ENCODE results near the gene AFF3.
A peak's percentile ranks its signal among the peaks of the same experiment; 100 is the strongest.

Gene AFF3

DNA sequence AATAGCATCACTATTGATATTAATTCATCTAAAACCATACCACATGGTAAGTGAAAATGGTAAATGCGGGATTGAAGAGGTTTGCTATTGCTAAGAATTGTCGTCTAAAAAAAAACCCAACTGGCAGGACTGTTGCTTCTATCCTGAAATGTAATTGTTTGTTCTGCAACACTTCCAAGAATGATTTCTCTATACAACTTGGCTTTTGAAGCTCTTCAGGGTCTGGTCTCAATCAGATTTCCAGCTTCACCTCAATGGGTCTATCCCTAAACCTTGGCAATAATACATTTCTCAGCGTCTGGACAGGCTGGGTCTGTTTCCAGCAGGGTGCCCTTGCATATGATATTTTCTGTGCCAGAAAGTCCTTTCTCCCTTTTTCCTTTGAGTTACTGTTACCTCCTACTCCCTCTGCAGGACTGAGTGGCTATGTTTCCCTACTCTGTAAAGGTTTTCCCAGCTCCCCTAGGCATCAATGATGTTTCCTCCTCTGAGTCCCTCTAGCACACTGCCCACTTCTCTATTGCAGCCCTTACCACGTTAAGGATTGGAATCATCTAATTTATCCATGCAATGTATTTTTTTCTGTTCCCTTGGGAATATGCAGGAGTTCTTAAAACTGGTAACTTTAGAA, 534.4 kb downstream of the AFF3 start:
- no peak for DNase-seq (ENCODE audit: low read depth, low spot score)

DNA sequence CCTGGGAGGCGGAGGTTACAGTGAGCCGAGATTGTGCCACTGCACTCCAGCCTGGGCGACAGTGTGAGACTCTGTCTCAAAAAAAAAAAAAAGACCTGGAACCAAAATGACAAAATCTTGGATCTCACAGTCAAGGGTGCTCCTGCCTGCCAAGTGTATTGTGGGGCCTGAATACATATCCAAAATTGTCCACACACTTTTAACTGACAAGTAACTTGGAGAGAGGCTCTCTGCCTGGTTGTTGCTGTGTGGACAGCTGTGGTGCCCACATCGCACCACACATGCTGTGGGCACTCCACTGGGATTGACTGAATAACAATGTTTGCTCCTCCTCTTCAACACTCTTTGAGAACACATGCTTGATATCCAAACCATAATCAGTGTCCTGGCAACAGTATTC, 534.9 kb downstream of the AFF3 start:
- no peak for DNase-seq (ENCODE audit: low read depth, low spot score)

- DNase-seq (ENCODE audit: low read depth, low spot score): no peak
Measured at GRCh38 chr2:99605036-99605435, 537.4 kb downstream of the AFF3 start.

DNA sequence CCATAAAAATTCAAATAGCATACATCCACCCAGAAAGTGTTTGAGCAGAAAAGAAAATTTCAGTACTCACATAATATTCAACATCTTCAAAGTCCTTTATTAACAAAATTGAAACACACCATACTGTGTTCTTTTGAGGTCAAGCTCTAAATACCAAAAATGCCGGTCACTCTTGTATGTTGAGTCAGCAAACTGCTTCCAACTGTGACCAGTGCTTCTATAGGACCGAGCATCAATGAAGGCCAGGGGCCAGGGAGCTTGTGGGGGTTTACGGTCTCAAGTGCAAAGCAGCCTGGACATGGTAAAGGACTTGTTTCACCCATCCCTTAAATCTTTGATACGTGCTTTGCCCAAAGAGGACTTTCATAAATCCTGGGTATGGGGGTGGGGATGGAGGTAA, 539.9 kb downstream of the AFF3 start:
- no peak for DNase-seq (ENCODE audit: low read depth, low spot score)

GRCh38 chr2:99600981-99601651, 541.3 kb downstream of the AFF3 start:
- DNase-seq (ENCODE audit: low read depth, low spot score): no peak

DNA sequence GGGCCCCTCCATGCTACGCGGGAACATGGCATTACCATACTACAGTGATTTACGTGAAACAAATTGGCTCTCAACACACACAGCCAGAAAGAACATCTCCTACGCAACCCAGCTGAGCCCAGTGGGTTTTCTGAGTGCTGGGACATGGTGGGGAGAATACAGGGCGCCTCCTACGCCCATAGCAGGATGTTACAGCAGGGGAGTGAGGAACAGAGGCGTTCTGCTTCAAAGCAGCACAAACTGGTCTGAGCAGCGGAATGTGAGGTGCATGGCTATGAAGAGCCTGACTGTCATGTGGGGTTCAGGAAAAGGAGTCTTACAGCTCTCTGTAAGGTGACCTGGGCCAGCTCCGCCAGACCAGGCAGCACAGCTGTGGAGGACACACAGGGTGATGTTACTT, 543.9 kb downstream of the AFF3 start:
- no peak for DNase-seq (ENCODE audit: low read depth, low spot score)

GRCh38 chr2:99597616-99598015, 544.8 kb downstream of the AFF3 start:
- no peak for DNase-seq (ENCODE audit: low read depth, low spot score)

- DNase-seq (ENCODE audit: low read depth, low spot score): no peak
Measured at GRCh38 chr2:99595373-99595772, 547.0 kb downstream of the AFF3 start.

DNA sequence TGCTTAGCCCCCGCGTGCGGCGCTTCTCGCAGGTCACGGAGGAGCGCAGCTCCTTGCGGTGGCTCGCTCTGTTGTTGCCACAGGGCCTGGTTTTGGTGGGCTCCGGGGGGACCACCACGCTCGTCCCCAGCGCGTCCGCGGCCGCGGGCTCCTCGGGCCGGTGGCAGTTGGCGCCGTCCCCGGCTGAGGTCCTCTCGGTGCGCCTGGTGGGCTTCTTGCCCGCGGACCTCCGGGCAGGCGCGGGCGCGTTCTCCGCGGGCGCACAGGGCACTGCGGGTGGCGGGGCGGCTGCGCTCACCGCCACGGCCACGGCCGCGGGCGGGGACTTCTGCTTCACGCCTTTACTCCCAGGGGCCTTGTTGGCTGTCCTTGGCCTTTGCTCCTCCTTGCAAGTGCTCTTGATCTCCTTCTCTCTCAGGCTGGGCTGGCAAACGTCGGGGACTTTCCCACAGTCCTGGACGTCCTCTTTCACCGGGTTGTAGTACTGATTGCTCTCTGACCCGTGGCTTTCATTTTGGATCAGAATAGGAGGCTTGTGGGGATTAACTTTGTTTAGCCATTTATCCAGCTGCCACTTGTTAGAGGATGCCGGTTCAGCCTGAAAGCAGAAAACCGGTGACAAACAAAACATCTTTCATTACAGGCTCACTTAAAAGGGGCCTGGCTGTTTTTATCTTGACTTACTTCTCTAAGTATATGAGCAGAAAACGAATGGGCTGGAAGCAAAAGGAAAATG, 548.5 kb downstream of the AFF3 start:
- no peak for DNase-seq (ENCODE audit: low read depth, low spot score)

DNA sequence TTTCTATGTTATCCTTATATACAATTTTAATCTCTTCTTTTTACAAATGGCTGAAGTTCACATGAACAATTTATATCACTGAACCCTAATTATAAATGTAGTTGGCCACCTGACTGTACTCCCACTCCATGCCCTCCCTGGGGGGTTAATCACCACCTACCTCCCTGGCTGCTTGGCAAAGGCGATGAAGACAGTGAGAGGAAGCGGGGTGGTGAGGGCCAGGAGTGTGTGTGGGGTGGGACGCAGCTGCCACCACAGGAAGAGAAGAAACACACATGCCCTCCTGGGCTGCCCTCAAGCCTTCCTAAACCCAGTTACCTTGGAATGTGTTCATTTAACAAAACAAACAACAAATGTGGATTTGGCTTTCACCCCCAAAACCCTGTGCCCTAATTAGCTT, 565.6 kb downstream of the AFF3 start:
- no peak for DNase-seq (ENCODE audit: low read depth, low spot score)

DNA sequence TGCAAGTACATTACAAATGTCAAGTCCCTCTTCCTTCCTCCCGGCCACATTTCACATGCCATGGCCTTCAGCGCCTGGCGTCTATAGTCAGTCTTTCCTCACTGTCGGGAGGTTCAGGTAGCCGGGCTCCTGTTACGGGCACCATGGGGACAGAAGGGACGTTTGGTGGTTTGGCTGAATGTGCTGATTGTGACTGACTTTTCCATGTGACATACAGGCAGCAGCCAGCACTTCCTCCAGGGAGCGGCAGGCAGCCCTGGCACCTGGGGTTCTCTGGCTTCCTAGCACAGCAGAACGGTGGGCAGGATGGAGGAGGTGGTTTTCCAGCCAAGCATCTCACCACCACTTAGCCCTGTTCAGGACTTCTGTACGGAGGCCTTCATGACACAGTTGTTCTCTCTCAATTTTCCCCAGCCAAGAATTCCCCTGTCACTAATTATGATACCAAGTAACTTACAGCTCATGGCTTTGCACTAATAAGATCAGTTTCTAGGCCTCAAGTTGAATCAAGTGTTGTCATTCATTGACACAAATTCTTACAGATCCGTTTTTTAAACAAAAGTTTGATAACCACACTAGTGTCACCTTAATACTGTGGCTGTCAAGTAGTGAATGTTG, 568.6 kb downstream of the AFF3 start:
- DNase-seq (ENCODE audit: low read depth, low spot score): no peak

DNA sequence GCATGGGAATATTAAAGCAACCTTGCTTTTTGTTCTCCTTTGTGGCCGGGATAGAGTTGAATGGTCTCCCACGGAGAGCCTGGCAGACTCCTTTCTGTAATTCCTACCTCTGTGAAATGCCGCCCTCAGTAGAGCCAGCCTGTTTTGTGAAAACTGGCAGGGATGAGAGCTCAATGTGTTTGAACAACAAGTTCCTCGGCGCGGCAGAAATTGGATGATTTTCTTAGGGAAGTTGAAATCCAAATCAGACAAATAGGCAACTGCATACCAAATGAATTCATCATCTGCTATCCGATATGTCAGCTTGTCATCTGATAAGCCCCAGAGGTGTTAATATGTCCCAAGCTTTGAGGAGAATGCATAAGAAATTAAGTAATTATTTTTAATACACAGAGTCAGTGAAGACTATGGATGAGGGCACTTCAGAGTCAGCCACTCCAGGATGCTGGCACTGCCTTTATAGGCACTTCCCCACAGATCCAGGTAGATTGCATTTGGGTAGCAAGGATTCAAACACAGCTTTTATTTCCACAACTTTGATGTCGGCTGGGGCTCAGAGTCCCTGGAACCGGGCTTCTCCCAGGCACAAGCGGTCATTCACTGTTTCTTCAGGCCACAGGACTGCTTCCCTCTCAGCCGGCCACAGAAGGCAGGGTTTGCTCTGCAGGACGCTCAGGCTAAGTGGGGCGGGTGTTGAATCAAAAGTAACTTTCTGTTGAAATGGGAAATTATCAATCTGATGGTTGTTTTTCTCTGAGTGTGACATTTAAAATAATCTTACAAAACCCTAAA, 569.8 kb downstream of the AFF3 start:
- no peak for DNase-seq (ENCODE audit: low read depth, low spot score)

- no peak for DNase-seq (ENCODE audit: low read depth, low spot score)
Measured at GRCh38 chr2:99571954-99572353, 570.4 kb downstream of the AFF3 start.

GRCh38 chr2:99571533-99571932, 570.9 kb downstream of the AFF3 start:
- DNase-seq (ENCODE audit: low read depth, low spot score): no peak

DNA sequence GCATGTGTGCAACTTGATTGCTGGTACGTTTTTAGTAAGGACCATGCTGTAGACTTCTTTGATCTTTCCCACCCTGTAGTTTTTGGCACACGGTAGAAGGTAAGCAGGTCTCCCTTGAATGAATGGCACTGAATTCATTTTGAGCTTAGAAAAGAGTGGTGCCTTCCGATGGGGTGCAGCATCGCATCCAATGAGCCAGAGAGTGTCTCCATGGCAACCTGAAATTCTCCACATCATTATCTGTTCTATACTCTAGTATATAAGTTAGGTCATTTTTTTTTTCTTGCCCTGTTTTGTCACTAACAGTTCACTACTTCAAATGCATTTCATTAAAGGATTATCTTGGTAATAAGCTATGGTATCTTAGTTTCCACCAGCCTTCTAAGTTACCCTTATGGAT, 571.4 kb downstream of the AFF3 start:
- DNase-seq (ENCODE audit: low read depth, low spot score): no peak

- DNase-seq (ENCODE audit: low read depth, low spot score): no peak
Measured at GRCh38 chr2:99569386-99569785, 573.0 kb downstream of the AFF3 start.

DNA sequence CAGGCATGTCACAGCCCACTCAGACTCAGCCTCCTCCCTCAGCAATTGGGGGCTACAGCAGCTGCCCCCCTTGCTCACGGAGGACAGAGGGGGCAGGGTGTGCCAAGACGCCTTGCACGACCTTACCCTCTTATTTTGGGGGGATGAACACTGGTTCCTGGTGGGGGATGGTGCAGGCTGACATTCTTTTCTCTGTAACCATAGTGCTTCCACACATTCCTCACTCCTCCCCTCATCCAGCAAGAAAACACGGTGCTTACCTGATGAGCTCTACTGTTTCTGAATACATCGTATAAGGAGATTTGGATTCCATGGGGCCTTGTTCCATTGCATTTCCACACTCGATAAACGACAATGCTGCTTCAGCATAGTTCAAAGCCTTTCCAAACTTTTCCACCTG, 577.2 kb downstream of the AFF3 start:
- DNase-seq (ENCODE audit: low read depth, low spot score): no peak

DNA sequence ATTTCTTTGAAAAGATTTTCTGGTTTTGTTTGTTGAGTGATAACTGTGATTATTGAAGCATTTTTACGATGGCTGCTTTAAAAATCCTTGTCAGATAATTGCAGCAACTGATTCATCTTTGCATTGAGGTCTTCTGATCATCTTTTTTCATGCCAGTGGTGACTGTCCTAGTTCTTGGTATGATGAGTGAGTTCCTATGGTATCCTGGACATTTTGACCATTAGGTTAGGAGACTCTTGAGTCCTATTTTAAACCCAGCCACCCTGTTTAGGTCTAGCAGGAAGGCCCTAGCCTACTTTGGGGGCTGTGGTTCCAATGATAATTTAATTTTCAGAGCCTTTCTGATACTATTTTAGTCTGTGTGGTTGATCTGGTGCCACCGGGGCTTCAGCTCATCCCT, 579.9 kb downstream of the AFF3 start:
- no peak for DNase-seq (ENCODE audit: low read depth, low spot score)

- DNase-seq (ENCODE audit: low read depth, low spot score): no peak
Measured at GRCh38 chr2:99561804-99562203, 580.6 kb downstream of the AFF3 start.

DNA sequence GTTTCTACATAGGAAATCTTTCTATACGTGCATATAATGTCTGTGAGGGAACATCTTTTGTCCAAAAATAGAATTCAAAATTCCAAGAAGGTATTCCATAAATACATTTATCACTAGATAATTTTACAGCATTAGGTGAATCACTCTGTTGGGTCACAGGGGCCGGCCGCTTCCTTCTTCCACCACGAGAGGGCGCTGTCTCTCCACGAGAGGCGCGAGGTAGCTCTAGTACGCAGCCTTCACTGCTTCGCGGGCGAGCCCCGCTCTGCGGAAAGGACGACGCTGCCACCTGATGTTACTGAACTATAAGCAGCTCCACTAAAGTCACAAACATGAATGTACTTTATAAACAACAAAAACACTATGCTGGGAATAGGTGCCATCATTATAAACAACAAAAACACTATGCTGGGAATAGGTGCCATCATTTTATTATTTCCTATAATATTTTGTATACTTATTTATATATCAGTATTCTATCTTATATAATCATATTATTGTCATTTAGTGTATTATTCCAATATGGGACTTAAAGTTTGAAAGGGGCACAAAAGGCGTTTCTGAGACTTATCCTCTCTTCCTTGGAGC, 583.2 kb downstream of the AFF3 start:
- peak; percentile 70 for DNase-seq (ENCODE audit: low read depth, low spot score)

- DNase-seq (ENCODE audit: low read depth, low spot score): no peak
Measured at GRCh38 chr2:99555404-99555803, 587.0 kb downstream of the AFF3 start.

Data from activated naive CD8-positive, alpha-beta T cell treated with anti-CD3 and anti-CD28 coated beads, Interleukin-2, amount 50 U/mL, for 16 hours (primary cell).